K562 (cell line): ENCODE measurements around the gene KAZN. TPM values are rescaled to one million over a fixed set of nuclear protein-coding genes. Genes with fewer than 3 reads are reported as not detected.

Experiments used
- ATAC-seq: fragments of 200-7000 bp; cut with Tn5 transposase; 3 replicates; pipeline ENCODE4 v1.9.1; 2020; ENCODE audit warnings: moderate library complexity
- BruUV-seq: library from RNA; stranded (reverse); fragments of 400-500 nt; replicated peaks from 2 replicates; lab custom pipeline; 2021; lab: Mats Ljungman, UMichigan
- CTCF ChIA-PET: fragments of 300-600 bp; formaldehyde crosslinking; extraction: SDS; loops from one replicate; lab custom pipeline; 2021; ENCODE audit warnings: low intra/inter-chr PET ratio; lab: Yijun Ruan, JAX
- POLR2A ChIA-PET: fragments of 300-600, 350-650 bp; sonication (Branson Sonifier 250); formaldehyde crosslinking; extraction: SDS; loops from one replicate; lab custom pipeline; 2021; ENCODE audit warnings: antibody characterized with exemption, inconsistent platforms; lab: Yijun Ruan, JAX
- DNase-seq, 4 experiments: peaks; one replicate each; pipeline versions ENCODE4 v3.0.0 to v3.0.0-alpha.2; 2011 to 2018; ENCODE audit warnings: low spot score in 3 of 4, mixed read lengths in 3 of 4; ENCODE audit errors: extremely low read depth in 1 of 4
- FAIRE-seq: peaks from 2 replicates; lab custom pipeline; 2011; peaks lifted over from hg19 to GRCh38; lab: Jason Lieb, UNC
- H2AFZ ChIP-seq: 2 replicates; pipeline ENCODE4 v1.6.0; 2011; ENCODE audit warnings: low read depth, low read length, control low read depth, inconsistent platforms
- H3K27ac ChIP-seq: fragments of 200-600 bp; 3 replicates; pipeline ENCODE4 v1.8.0; 2011; ENCODE audit warnings: low read depth, mild to moderate bottlenecking, control low read depth, inconsistent platforms, low read length, moderate library complexity, mixed read lengths; ENCODE audit errors: extremely low read depth
- H3K27me3 ChIP-seq, 2 experiments: fragments of 300-600 bp in 1 of 2; 2 replicates in 1 of 2; 3 replicates in 1 of 2; pipeline versions ENCODE4 v1.6.0 to v1.8.0; 2011; ENCODE audit warnings: inconsistent platforms in 2 of 2, low read length in 2 of 2, mild to moderate bottlenecking in 1 of 2, mixed read lengths in 1 of 2, moderate library complexity in 1 of 2; ENCODE audit not compliant: control insufficient read depth in 2 of 2, insufficient read depth in 2 of 2
- H3K36me3 ChIP-seq: fragments of 300-600 bp; 3 replicates; pipeline ENCODE4 v1.8.0; 2011; ENCODE audit warnings: mild to moderate bottlenecking, low read length, inconsistent platforms; ENCODE audit not compliant: control insufficient read depth, insufficient read depth
- H3K4me1 ChIP-seq, 2 experiments: fragments of 200-600 bp in 1 of 2; replicated peaks in 1 of 2; 2 replicates in 1 of 2; 3 replicates in 1 of 2; pipeline versions ENCODE4 v1.5.1 to v1.8.0; 2011; ENCODE audit warnings: inconsistent platforms in 2 of 2, low read length in 2 of 2, mild to moderate bottlenecking in 1 of 2, mixed read lengths in 1 of 2, moderate library complexity in 1 of 2; ENCODE audit not compliant: control insufficient read depth in 2 of 2, insufficient read depth in 2 of 2
- H3K4me2 ChIP-seq: 2 replicates; pipeline ENCODE4 v1.6.1; 2011; ENCODE audit warnings: low read length, control low read depth, inconsistent platforms, mixed read lengths; ENCODE audit not compliant: insufficient read depth
- H3K4me3 ChIP-seq: fragments of 200-600 bp; sonication (generic), shearing (Covaris generic); 2 replicates; pipeline ENCODE4 v1.5.1; 2016; ENCODE audit warnings: control low read depth, inconsistent platforms
- H3K79me2 ChIP-seq: fragments of 200-600 bp; 3 replicates; pipeline ENCODE4 v1.8.0; 2011; ENCODE audit warnings: low read length, inconsistent platforms; ENCODE audit not compliant: control insufficient read depth, insufficient read depth
- H3K9ac ChIP-seq, 2 experiments: 2 replicates each; pipeline versions ENCODE4 v1.6.0 to v1.6.1; 2011; ENCODE audit warnings: low read depth in 2 of 2, low read length in 2 of 2, control low read depth in 1 of 2, inconsistent platforms in 1 of 2, mild to moderate bottlenecking in 1 of 2, mixed read lengths in 1 of 2; ENCODE audit not compliant: insufficient read depth in 1 of 2
- H3K9me1 ChIP-seq: one replicate; pipeline ENCODE4 v1.6.0; 2011; ENCODE audit warnings: inconsistent platforms, mild to moderate bottlenecking, low read length, moderate library complexity; ENCODE audit not compliant: control insufficient read depth, insufficient read depth
- H3K9me3 ChIP-seq: replicated peaks from 2 replicates; pipeline ENCODE4 v1.5.1; 2011; ENCODE audit warnings: low read depth, low read length, inconsistent platforms; ENCODE audit not compliant: control insufficient read depth, insufficient read depth
- H4K20me1 ChIP-seq: replicated peaks from 2 replicates; pipeline ENCODE4 v1.6.1; 2011; ENCODE audit warnings: low read length, inconsistent platforms, mixed read lengths; ENCODE audit not compliant: control insufficient read depth, insufficient read depth
- NFRKB ChIP-seq: fragments of 450-650 bp; IDR thresholded peaks from 2 replicates; pipeline ENCODE4 v1.6.1; 2016; ENCODE audit warnings: low read depth
- TBP ChIP-seq: optimal IDR thresholded peaks from 2 replicates; pipeline ENCODE3; 2011; ENCODE audit warnings: low read depth, low read length, improper control_type of control experiment
- THRAP3 ChIP-seq: fragments of 450-650 bp; IDR thresholded peaks from 2 replicates; pipeline ENCODE4 v1.6.1; 2016; ENCODE audit warnings: mild to moderate bottlenecking, inconsistent platforms, borderline replicate concordance
- XRCC3 ChIP-seq: fragments of 450-650 bp; IDR thresholded peaks from 2 replicates; pipeline ENCODE4 v1.6.1; 2017; ENCODE audit warnings: mild to moderate bottlenecking, moderate library complexity
- ZBTB5 ChIP-seq: fragments of 450-650 bp; IDR thresholded peaks from 2 replicates; pipeline ENCODE4 v1.6.1; 2017; ENCODE audit warnings: antibody characterized with exemption
- ZEB2 ChIP-seq: fragments of 450-650 bp; IDR thresholded peaks from 2 replicates; pipeline ENCODE4 v1.6.1; 2016
- WGBS: fragments of 100-300 bp; shearing (Covaris generic); methylation state at CpG from one replicate; pipeline ENCODE4 v1.1.6; 2016; ENCODE audit warnings: low coverage, mixed read lengths; ENCODE audit not compliant: insufficient coverage; ENCODE audit errors: missing lambda C conversion rate; 5-methylcytosine and 5-hydroxymethylcytosine counted together
- in situ Hi-C: fragments of 300-500 bp; cut with MboI; formaldehyde crosslinking; loops from 4 replicates; pipeline ENCODE4 v1.15.0; 2018; ENCODE audit warnings: inconsistent platforms, mixed read lengths
- intact Hi-C: fragments of 100-400 bp; cut with micrococcal nuclease; formaldehyde crosslinking; loops from 2 replicates; pipeline ENCODE4 v1.14.2; 2022
- polyA plus RNA-seq, 8 experiments: library from polyadenylated mRNA; depleted of rRNA in 4 of 8; stranded (reverse) in 5 of 8; unstranded in 3 of 8; fragments of >200 nt; fragmentation: Nextera tagmentation in 2 of 8; fragmentation: Illumina TruSeq in 1 of 8; extraction: Ambion mirVana in 2 of 8; extraction: Trizol in 1 of 8; gene quantifications; 2 replicates each; pipeline versions ENCODE4 v1.2.1 to v1.2.3, GENCODE V29; 2011 to 2014; ENCODE audit warnings: inconsistent platforms in 1 of 8, missing spikeins in 1 of 8
- total RNA-seq, 7 experiments: library from RNA; depleted of rRNA in 6 of 7; stranded (reverse); fragments of >200 nt in 6 of 7; fragmentation: Illumina TruSeq in 2 of 7; extraction: Trizol in 2 of 7; gene quantifications; 2 replicates each; pipeline versions ENCODE4 v1.2.1 to v1.2.3, GENCODE V29; 2011 to 2021; ENCODE audit warnings: low replicate concordance in 1 of 7

The KAZN gene
- total and polyA plus RNA-seq, 9 of the 15 experiments (the other 6 are each of a cell fraction or from before 2014, with no cell fraction given) = 2.1 to 21.6 (median 5.4) TPM

GRCh38 chr1:14993414-14993813 lies 394.9 kb downstream of the KAZN start:
- Histone ChIP-seq H3K4me2 (no peak overlapping the region), H3K9me1 (peaks cover 3% of the 10 kb centered on the region), H3K79me2 (peaks cover 13% of the 10 kb centered on the region; the same call in 2 of the 3 replicates), H3K9ac (no peak overlapping the region), H3K36me3 (0 out of 3 replicates have a peak, but pooled peaks cover 4% of the 10 kb centered on the region), H3K27ac (no peak overlapping the region), H3K4me3 (no peak overlapping the region), H3K9me3 (no peaks in the 10 kb centered on the region), H2AFZ (no peak overlapping the region), H3K4me1 (peaks cover 20 to 22% of the 10 kb centered on the region in 2 experiments), H4K20me1 (no peaks in the 10 kb centered on the region; the same call in 1 of the 2 replicates), H3K27me3 (no peaks in the 10 kb centered on the region)
- 84% methylated on average over 12 of the region's 13 CpGs for WGBS
- ChIA-PET POLR2A (no interaction called here), CTCF (no interaction called here)
- no TSS peak for BruUV-seq
- TF ChIP-seq THRAP3 (no peak), ZEB2 (no peak), NFRKB (no peak), TBP (no peak), XRCC3 (no peak), ZBTB5 (no peak)
- in situ Hi-C loops = no loop called here
- no peak for FAIRE-seq
- intact Hi-C loops = no loop called here
- no peak for DNase-seq
- ATAC-seq = no peak
